ENCODE data around the gene ATP13A2.
"Not testable (repeated sequence)": the region's sequence is repeated elsewhere in the genome, so short reads cannot be mapped to it uniquely, and the experiment has no call there.

- not testable (repeated sequence) for TF ChIP-seq CTCF (conservative IDR thresholded peaks at IDR 0.05; ENCODE audit: low read depth, low read length); EZH2 (IDR thresholded peaks at IDR 0.05; ENCODE audit: borderline replicate concordance, low read depth, low read length, poor library complexity, severe bottlenecking)
Measured at GRCh38 chr1:16948282-16948891, 63.3 kb downstream of the ATP13A2 start.

Data from A673 (cell line).